ENCODE measurements around the gene MEGF9. TPM values are rescaled to one million over a fixed set of nuclear protein-coding genes. Genes with fewer than 3 reads are reported as not detected.

MEGF9 gene
- total and polyA plus RNA-seq, 2 experiments from 2014 or later: 10.3 to 27.4 TPM

- H3K27me3 ChIP-seq: no peaks in the 10 kb centered on the region
- no peak for TF ChIP-seq EZH2 (IDR thresholded peaks at IDR 0.05; ENCODE audit: borderline replicate concordance)
- no peak for TF ChIP-seq EZH2phosphoT487 (IDR thresholded peaks at IDR 0.05; ENCODE audit: low read depth, severe bottlenecking, unreplicated experiment)
- no peak for TF ChIP-seq CTCF (IDR thresholded peaks at IDR 0.05; ENCODE audit: poor library complexity)
- H3K4me1 ChIP-seq (ENCODE audit: insufficient read depth): peaks cover 22% of the 10 kb centered on the region
- no peak for DNase-seq (ENCODE audit: low spot score)
- H3K9me3 ChIP-seq (ENCODE audit: low read depth): no peaks in the 10 kb centered on the region
- no peak overlapping the region for H3K4me2 ChIP-seq
- H2AFZ ChIP-seq: no peak overlapping the region
- peaks cover 54% of the 10 kb centered on the region for H3K79me2 ChIP-seq
- no peaks in the 10 kb centered on the region for H3K9me2 ChIP-seq (replicated peaks; ENCODE audit: insufficient read depth)
- 78% methylated on average over 3 of the region's 3 CpGs for WGBS (ENCODE audit: low lambda C conversion rate, missing lambda C conversion rate)
- no peak overlapping the region for H3K4me3 ChIP-seq
- no peaks in the 10 kb centered on the region for H3K36me3 ChIP-seq (replicated peaks; ENCODE audit: insufficient read depth, low read depth)
- H4K20me1 ChIP-seq (ENCODE audit: insufficient read depth, poor library complexity, severe bottlenecking): no peaks in the 10 kb centered on the region
- no peak overlapping the region for H3K27ac ChIP-seq
These were observed 25.5 kb downstream of the MEGF9 start for GRCh38 chr9:120688758-120689157.

GRCh38 chr9:120683150-120683549 lies 31.1 kb downstream of the MEGF9 start:
- Histone ChIP-seq H3K9me3 (ENCODE audit: low read depth) (no peaks in the 10 kb centered on the region), H4K20me1 (ENCODE audit: insufficient read depth, poor library complexity, severe bottlenecking) (no peaks in the 10 kb centered on the region), H2AFZ (no peak overlapping the region), H3K4me2 (no peak overlapping the region), H3K9me2 (replicated peaks; ENCODE audit: insufficient read depth) (no peaks in the 10 kb centered on the region), H3K79me2 (peaks cover 36% of the 10 kb centered on the region), H3K4me3 (no peak overlapping the region), H3K4me1 (ENCODE audit: insufficient read depth) (peaks cover 10% of the 10 kb centered on the region), H3K27me3 (no peaks in the 10 kb centered on the region), H3K36me3 (replicated peaks; ENCODE audit: insufficient read depth, low read depth) (no peaks in the 10 kb centered on the region), H3K27ac (no peak overlapping the region)
- WGBS (ENCODE audit: low lambda C conversion rate, missing lambda C conversion rate): 87% methylated on average over 3 of the region's 3 CpGs
- TF ChIP-seq EZH2 (IDR thresholded peaks at IDR 0.05; ENCODE audit: borderline replicate concordance): no peak
- no peak for TF ChIP-seq CTCF (IDR thresholded peaks at IDR 0.05; ENCODE audit: poor library complexity)
- TF ChIP-seq EZH2phosphoT487 (IDR thresholded peaks at IDR 0.05; ENCODE audit: low read depth, severe bottlenecking, unreplicated experiment): no peak
- DNase-seq (ENCODE audit: low spot score): no peak

GRCh38 chr9:120681121-120681520 lies 33.1 kb downstream of the MEGF9 start:
- Histone ChIP-seq H3K4me3 (no peak overlapping the region), H3K79me2 (peaks cover 37% of the 10 kb centered on the region), H3K9me3 (ENCODE audit: low read depth) (no peaks in the 10 kb centered on the region), H4K20me1 (ENCODE audit: insufficient read depth, poor library complexity, severe bottlenecking) (no peaks in the 10 kb centered on the region), H3K27me3 (no peaks in the 10 kb centered on the region), H3K9me2 (replicated peaks; ENCODE audit: insufficient read depth) (no peaks in the 10 kb centered on the region), H2AFZ (no peak overlapping the region), H3K36me3 (replicated peaks; ENCODE audit: insufficient read depth, low read depth) (no peaks in the 10 kb centered on the region), H3K4me2 (no peak overlapping the region), H3K27ac (no peak overlapping the region), H3K4me1 (ENCODE audit: insufficient read depth) (peaks cover 18% of the 10 kb centered on the region)
- TF ChIP-seq EZH2 (IDR thresholded peaks at IDR 0.05; ENCODE audit: borderline replicate concordance) (no peak), CTCF (IDR thresholded peaks at IDR 0.05; ENCODE audit: poor library complexity) (no peak), EZH2phosphoT487 (IDR thresholded peaks at IDR 0.05; ENCODE audit: low read depth, severe bottlenecking, unreplicated experiment) (no peak)
- WGBS (ENCODE audit: low lambda C conversion rate, missing lambda C conversion rate): 94% methylated on average over 6 of the region's 6 CpGs
- no peak for DNase-seq (ENCODE audit: low spot score)

GRCh38 chr9:120680579-120680978 lies 33.7 kb downstream of the MEGF9 start:
- no peak overlapping the region for H3K27ac ChIP-seq
- peaks cover 20% of the 10 kb centered on the region for H3K4me1 ChIP-seq (ENCODE audit: insufficient read depth)
- no peaks in the 10 kb centered on the region for H3K36me3 ChIP-seq (replicated peaks; ENCODE audit: insufficient read depth, low read depth)
- no peak overlapping the region for H2AFZ ChIP-seq
- no peak for DNase-seq (ENCODE audit: low spot score)
- no peak overlapping the region for H3K4me2 ChIP-seq
- H3K9me2 ChIP-seq (replicated peaks; ENCODE audit: insufficient read depth): no peaks in the 10 kb centered on the region
- H3K9me3 ChIP-seq (ENCODE audit: low read depth): no peaks in the 10 kb centered on the region
- 98% methylated on average over 4 of the region's 4 CpGs for WGBS (ENCODE audit: low lambda C conversion rate, missing lambda C conversion rate)
- H3K79me2 ChIP-seq: peaks cover 33% of the 10 kb centered on the region
- no peak overlapping the region for H3K4me3 ChIP-seq
- no peaks in the 10 kb centered on the region for H4K20me1 ChIP-seq (ENCODE audit: insufficient read depth, poor library complexity, severe bottlenecking)
- H3K27me3 ChIP-seq: no peaks in the 10 kb centered on the region
- TF ChIP-seq CTCF (IDR thresholded peaks at IDR 0.05; ENCODE audit: poor library complexity) (no peak), EZH2 (IDR thresholded peaks at IDR 0.05; ENCODE audit: borderline replicate concordance) (no peak), EZH2phosphoT487 (IDR thresholded peaks at IDR 0.05; ENCODE audit: low read depth, severe bottlenecking, unreplicated experiment) (no peak)
